ENCODE measurements around the gene DUS2.

DNA sequence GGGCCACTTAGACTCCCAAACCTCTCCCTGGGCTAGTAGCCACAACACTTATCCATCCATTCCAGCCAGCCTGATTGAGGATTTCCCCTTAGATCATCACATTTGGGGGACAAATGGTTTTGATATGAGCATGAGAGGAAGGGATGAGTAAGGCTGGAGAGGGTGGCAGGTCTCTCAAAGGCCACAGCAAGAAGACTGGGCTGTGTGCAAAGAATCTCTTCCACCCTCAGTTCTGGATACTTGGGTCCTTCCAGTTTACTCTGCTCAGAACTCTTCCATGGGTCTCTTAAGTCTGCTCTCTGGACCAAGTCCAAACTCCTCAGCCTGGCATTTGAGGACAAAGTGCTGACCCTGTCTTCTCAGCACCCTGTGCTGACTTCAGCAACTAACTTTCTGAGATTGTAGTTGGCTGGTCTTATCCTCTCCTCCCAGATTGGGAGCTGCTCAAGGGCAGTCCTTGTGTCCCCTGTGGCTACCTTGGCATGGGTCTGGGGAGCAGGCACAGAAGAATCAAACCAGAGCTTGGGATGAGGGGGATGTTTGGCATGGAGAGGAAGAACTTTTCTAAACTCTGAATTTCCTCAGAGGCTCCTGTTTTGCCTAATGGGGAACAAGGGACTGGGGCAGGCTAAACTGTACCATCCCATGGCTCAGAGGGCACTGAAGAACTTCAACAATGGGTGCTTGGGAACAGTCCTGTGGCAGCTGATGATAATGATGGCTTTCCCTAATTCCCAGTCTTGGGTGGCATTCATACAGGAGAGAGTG is 59.0 kb downstream of the DUS2 start:
- TF ChIP-seq, protein P1, sequence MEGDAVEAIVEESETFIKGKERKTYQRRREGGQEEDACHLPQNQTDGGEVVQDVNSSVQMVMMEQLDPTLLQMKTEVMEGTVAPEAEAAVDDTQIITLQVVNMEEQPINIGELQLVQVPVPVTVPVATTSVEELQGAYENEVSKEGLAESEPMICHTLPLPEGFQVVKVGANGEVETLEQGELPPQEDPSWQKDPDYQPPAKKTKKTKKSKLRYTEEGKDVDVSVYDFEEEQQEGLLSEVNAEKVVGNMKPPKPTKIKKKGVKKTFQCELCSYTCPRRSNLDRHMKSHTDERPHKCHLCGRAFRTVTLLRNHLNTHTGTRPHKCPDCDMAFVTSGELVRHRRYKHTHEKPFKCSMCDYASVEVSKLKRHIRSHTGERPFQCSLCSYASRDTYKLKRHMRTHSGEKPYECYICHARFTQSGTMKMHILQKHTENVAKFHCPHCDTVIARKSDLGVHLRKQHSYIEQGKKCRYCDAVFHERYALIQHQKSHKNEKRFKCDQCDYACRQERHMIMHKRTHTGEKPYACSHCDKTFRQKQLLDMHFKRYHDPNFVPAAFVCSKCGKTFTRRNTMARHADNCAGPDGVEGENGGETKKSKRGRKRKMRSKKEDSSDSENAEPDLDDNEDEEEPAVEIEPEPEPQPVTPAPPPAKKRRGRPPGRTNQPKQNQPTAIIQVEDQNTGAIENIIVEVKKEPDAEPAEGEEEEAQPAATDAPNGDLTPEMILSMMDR (IDR thresholded peaks at IDR 0.05): no peak
- TF ChIP-seq ZFX (IDR thresholded peaks at IDR 0.05; ENCODE audit: borderline replicate concordance): no peak
